Lung (tissue), 12 donors: Measurements from ENCODE around the gene ASPHD1. TPM values are rescaled to one million over a fixed set of nuclear protein-coding genes. Genes with fewer than 3 reads are reported as not detected.

ENCODE experiments used
- ATAC-seq: fragments of 200-7000 bp; cut with Tn5 transposase; one replicate; pipeline ENCODE4 v1.9.1; 2020; ENCODE audit warnings: moderate number of reproducible peaks; ENCODE audit not compliant: insufficient read depth, low FRiP score
- DNase-seq, 3 donors: peaks; one replicate each; pipeline ENCODE4 v3.0.0-alpha.2; 2013 to 2017
- H3K27ac ChIP-seq, 2 donors: one replicate each; pipeline ENCODE4 v1.5.1; 2013; ENCODE audit warnings: mild to moderate bottlenecking in 2 of 2, moderate library complexity in 2 of 2, control low read depth in 1 of 2, inconsistent platforms in 1 of 2, low read depth in 1 of 2, low read length in 1 of 2
- H3K27me3 ChIP-seq, 3 donors: one replicate each; pipeline ENCODE4 v1.5.1; 2013; ENCODE audit warnings: low read length in 2 of 3; ENCODE audit not compliant: control insufficient read depth in 3 of 3, insufficient read depth in 3 of 3
- H3K36me3 ChIP-seq, 4 donors: one replicate each; pipeline ENCODE4 v1.5.1; 2013; ENCODE audit warnings: low read length in 4 of 4, mild to moderate bottlenecking in 1 of 4, moderate library complexity in 1 of 4; ENCODE audit not compliant: control insufficient read depth in 4 of 4, insufficient read depth in 4 of 4
- H3K4me1 ChIP-seq, 5 donors: one replicate each; pipeline ENCODE4 v1.5.1; 2013; ENCODE audit warnings: low read length in 5 of 5, mild to moderate bottlenecking in 2 of 5, moderate library complexity in 1 of 5; ENCODE audit not compliant: control insufficient read depth in 5 of 5, insufficient read depth in 5 of 5
- H3K4me3 ChIP-seq: one replicate; pipeline ENCODE4 v1.5.1; 2013; ENCODE audit warnings: mild to moderate bottlenecking, control low read depth, moderate library complexity
- H3K9ac ChIP-seq, 2 donors: one replicate each; pipeline ENCODE4 v1.5.1; 2013; ENCODE audit warnings: low read length in 2 of 2, control low read depth in 1 of 2; ENCODE audit not compliant: insufficient read depth in 1 of 2
- H3K9me3 ChIP-seq, 4 donors: one replicate each; pipeline ENCODE4 v1.5.1; 2013; ENCODE audit warnings: low read length in 3 of 4, mild to moderate bottlenecking in 1 of 4, moderate library complexity in 1 of 4; ENCODE audit not compliant: control insufficient read depth in 4 of 4, insufficient read depth in 3 of 4
- whole genome bisulfite sequencing, 2 donors: extraction: QIAGEN DNeasy Blood & Tissue Kit; methylation state at CpG; one replicate each; pipeline ENCODE4 v1.1.7; 2013; 5-methylcytosine and 5-hydroxymethylcytosine counted together
- polyA plus RNA-seq, 2 donors: library from polyadenylated mRNA; stranded (reverse); fragments of 200-250 nt; gene quantifications; one replicate each; pipeline ENCODE4 v1.2.1, GENCODE V29; 2013
- total RNA-seq, 2 donors: library from RNA; depleted of rRNA in 1 of 2; stranded (reverse); fragments of >200 nt in 1 of 2; gene quantifications; one replicate each; pipeline ENCODE4 v1.2.1, GENCODE V29; 2014 to 2021
- TF ChIP-seq, protein P1 (sequence below): IDR thresholded peaks from 2 replicates; pipeline ENCODE4 v1.5.1; 2012; ENCODE audit warnings: mild to moderate bottlenecking; ENCODE audit errors: control extremely low read depth, extremely low read depth
- donor health status: control.
- donor health status: control.
- donor health status: Bipolar disorder and iron deficiency.
- donor health status: healthy.
- donor health status: DM: yes; HTN: yes; CAD: no.

The ASPHD1 gene
- total and polyA plus RNA-seq, 4 donors = 0.34 to 4.3 (median 3.7) TPM

- no peak overlapping the region for H3K9ac ChIP-seq
- no peaks in the 10 kb centered on the region for H3K36me3 ChIP-seq
- peaks cover 0 to 6% (median 0%) of the 10 kb centered on the region in 4 donors for H3K9me3 ChIP-seq
- peaks cover 0 to 5% (median 0%) of the 10 kb centered on the region in 5 donors for H3K4me1 ChIP-seq
- H3K27me3 ChIP-seq = peaks cover 4 to 33% (median 27%) of the 10 kb centered on the region in 3 donors
- H3K4me3 ChIP-seq = no peak overlapping the region
- ATAC-seq = no peak
- TF ChIP-seq, protein P1, sequence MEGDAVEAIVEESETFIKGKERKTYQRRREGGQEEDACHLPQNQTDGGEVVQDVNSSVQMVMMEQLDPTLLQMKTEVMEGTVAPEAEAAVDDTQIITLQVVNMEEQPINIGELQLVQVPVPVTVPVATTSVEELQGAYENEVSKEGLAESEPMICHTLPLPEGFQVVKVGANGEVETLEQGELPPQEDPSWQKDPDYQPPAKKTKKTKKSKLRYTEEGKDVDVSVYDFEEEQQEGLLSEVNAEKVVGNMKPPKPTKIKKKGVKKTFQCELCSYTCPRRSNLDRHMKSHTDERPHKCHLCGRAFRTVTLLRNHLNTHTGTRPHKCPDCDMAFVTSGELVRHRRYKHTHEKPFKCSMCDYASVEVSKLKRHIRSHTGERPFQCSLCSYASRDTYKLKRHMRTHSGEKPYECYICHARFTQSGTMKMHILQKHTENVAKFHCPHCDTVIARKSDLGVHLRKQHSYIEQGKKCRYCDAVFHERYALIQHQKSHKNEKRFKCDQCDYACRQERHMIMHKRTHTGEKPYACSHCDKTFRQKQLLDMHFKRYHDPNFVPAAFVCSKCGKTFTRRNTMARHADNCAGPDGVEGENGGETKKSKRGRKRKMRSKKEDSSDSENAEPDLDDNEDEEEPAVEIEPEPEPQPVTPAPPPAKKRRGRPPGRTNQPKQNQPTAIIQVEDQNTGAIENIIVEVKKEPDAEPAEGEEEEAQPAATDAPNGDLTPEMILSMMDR = no peak
- 95 to 98% methylated on average over 6 of the region's 6 CpGs for WGBS, 2 donors
- DNase-seq = no peak
- no peak overlapping the region for H3K27ac ChIP-seq
These were observed 25.1 kb upstream of the ASPHD1 start for GRCh38 chr16:29875206-29875605.

GRCh38 chr16:29876217-29876593 lies 24.1 kb upstream of the ASPHD1 start:
- Histone ChIP-seq H3K4me1 (peaks cover 0 to 5% (median 0%) of the 10 kb centered on the region in 5 donors), H3K9me3 (peaks cover 0 to 6% (median 0%) of the 10 kb centered on the region in 4 donors), H3K4me3 (no peak overlapping the region), H3K9ac (no peak overlapping the region), H3K36me3 (no peaks in the 10 kb centered on the region), H3K27ac (no peak overlapping the region), H3K27me3 (peaks cover 4 to 33% (median 27%) of the 10 kb centered on the region in 3 donors)
- TF ChIP-seq, protein P1 = no peak
- no peak for DNase-seq
- no peak for ATAC-seq
- 15 to 16% methylated on average over 18 of the region's 18 CpGs for WGBS, 2 donors

GRCh38 chr16:29876594-29877249 lies 23.6 kb upstream of the ASPHD1 start:
- Histone ChIP-seq H3K4me3 (no peak overlapping the region), H3K4me1 (peaks cover 0 to 5% (median 0%) of the 10 kb centered on the region in 5 donors), H3K27ac (no peak overlapping the region), H3K36me3 (no peaks in the 10 kb centered on the region), H3K9ac (no peak overlapping the region), H3K27me3 (peaks cover 4 to 33% (median 27%) of the 10 kb centered on the region in 3 donors), H3K9me3 (peaks cover 0 to 6% (median 0%) of the 10 kb centered on the region in 4 donors)
- 7 to 8% methylated on average over 32 to 45 of the region's 45 CpGs for WGBS, 2 donors
- DNase-seq (no peak), ATAC-seq (no peak)
- TF ChIP-seq, protein P1 = no peak
